SIG-M5 (cell line): ENCODE data around the gene MAST2.
"Not testable (repeated sequence)": the region's sequence is repeated elsewhere in the genome, so short reads cannot be mapped to it uniquely, and the experiment has no call there.

ENCODE experiments used
- DNase-seq: peaks from one replicate; lab custom pipeline; 2025; lab: John Stamatoyannopoulos, UW

The MAST2 gene

GRCh38 chr1:45857755-45858492, 54.5 kb downstream of the MAST2 start:
- not testable (repeated sequence) for DNase-seq

- DNase-seq = no peak
These were observed 55.8 kb downstream of the MAST2 start for GRCh38 chr1:45859221-45859620.

- DNase-seq = no peak
These were observed 58.6 kb downstream of the MAST2 start for GRCh38 chr1:45862008-45862407.

- DNase-seq = no peak
These were observed 59.8 kb downstream of the MAST2 start for GRCh38 chr1:45863218-45863617.

DNA sequence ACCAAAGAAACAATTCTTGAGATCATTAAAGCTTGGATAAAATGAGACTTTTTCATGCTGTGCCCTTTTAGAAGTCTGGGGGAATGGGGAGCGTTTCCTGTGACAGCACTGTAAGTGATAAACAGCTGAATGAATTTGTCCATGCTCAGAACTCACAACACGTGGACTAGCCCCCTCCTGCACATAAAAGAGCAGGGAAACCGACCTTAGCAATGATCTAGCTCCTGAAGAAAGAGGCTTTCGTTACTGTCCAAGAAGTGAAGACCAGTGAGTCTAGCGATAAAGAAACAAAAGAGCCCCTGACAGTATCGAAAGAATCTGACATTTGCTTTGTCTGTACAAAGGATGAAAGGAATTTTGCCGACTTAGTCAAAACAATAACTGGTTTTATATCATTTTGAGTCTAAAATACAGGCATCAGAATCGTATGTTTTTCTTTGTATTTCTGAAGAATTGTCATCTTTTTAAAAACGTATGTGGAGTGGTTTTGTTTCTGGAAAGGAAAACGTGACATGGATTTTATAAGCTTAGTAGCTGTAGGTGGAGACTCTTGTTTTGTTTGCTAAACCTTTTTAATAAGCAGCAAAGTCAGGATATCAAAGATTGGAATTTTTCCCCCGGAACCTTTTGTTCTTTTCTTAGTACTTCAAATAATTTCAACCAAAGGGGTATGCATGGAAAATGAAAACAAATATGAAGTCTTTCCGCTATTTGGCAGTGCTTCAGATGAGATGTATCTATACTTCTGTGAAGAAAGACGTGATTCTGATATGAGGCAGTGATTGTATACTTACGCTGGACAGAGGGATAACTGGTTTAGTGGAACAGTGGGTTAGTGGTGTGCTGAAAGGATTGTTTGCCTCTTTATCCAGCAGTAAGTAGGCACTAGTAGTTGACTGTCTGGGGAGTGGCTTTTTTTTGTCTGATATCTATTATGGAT, 61.0 kb downstream of the MAST2 start:
- no peak for DNase-seq

DNA sequence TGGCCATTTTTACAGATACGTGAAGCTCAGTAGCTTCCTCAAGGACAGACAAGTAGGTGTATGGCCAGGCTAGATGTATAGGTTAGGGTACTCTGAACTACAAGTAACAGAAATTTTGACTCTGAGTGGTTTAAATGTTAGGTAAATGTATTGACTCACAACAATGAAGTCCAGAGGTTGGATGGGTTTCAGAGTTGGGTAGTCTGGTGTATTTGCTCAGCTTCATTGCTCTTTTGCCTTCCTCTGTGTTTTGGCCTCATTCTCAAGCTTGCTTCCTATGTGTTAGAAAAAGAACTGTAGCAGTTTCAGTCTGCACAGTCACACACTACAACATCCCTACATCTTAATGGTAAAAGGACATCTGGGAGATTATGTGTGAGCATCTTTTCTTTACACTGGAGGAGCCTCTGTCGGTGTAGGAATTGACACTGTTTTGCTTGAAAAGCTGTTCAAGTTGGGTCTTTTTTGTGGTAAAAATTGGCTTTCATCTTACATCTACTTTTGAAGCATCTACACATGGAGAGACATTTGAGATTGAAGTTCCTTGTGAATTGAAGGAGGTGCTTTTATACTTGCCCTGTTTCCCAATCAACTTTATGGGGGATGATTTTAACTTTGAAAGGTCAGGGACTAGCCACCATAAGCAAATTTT, 64.4 kb downstream of the MAST2 start:
- no peak for DNase-seq

GRCh38 chr1:45868861-45869260, 65.4 kb downstream of the MAST2 start:
- DNase-seq = no peak

- DNase-seq = no peak
These were observed 67.1 kb downstream of the MAST2 start for GRCh38 chr1:45870500-45870899.

DNA sequence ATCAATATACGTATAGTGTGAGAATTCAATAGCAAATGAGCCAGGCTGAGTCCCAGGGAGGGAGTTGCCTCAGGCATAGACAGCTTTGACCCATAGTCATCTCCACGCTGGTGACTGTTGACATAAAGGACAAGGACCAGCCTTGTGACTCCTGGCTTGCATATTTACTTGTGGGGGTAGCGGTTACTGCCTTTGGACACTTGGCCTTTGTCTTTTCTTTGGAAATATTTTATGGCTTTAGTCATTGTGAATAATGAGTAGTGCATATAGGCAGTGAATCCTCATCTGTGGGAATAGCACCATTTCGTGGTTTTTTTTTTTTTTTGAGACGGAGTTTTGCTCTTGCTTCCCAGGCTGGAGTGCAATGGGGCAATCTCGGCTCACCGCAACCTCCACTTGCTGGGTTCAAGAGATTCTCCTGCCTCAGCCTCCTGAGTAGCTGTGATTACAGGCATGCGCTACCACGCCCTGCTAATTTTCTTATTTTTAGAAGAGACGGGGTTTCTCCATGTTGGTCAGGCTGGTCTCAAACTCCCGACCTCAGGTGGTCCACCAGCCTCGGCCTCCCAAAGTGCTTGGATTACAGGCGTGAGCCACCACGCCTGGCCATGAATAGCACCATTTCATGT, 68.9 kb downstream of the MAST2 start:
- DNase-seq = not testable (repeated sequence)

DNA sequence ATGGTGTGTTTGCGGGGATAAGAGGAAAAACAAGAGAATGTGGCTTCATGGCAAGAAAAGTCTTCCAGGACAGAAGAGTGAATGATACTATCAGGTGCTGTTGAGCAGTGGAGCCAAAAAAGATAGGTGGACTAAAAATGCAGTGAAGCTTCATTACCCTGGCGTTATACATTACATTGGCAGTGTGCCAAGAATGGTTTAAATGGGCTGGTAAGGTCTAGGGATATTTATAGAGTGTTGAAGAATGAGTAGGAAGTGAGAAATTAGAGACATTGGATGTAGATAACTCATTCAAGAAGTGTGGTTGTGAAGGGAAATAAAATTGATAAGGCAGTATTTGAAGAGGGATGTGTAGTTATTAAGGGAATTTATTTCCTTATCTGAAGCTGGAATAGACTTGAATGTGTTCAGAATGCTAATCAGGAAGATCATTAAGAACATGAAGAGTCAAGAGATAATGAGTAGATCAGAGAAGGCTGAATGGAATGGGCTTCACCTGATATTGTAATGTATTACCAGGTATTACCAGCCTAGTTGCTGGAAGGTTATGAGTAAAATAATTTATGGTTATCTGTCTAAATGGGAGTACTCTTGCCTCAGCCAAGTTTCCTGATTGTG, 72.7 kb downstream of the MAST2 start:
- DNase-seq = no peak

DNA sequence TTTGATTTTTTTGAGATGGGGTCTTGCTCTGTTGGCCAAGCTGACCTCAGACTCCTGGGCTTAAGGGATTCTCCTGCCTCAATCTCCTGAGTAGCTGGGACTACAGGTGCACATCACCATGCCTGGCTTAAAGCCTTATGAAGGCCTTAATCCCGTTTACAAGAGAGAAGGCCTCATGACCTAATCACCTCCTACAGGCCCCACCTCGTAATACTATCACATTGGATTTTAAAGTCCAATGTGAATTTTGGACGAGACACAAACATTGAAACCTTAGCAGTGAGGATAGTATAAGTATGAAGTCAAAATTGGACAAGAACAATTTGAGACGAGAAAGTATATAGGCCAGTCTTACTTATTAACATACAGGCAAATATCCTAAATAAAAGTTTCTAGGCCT, 73.9 kb downstream of the MAST2 start:
- DNase-seq = no peak

DNA sequence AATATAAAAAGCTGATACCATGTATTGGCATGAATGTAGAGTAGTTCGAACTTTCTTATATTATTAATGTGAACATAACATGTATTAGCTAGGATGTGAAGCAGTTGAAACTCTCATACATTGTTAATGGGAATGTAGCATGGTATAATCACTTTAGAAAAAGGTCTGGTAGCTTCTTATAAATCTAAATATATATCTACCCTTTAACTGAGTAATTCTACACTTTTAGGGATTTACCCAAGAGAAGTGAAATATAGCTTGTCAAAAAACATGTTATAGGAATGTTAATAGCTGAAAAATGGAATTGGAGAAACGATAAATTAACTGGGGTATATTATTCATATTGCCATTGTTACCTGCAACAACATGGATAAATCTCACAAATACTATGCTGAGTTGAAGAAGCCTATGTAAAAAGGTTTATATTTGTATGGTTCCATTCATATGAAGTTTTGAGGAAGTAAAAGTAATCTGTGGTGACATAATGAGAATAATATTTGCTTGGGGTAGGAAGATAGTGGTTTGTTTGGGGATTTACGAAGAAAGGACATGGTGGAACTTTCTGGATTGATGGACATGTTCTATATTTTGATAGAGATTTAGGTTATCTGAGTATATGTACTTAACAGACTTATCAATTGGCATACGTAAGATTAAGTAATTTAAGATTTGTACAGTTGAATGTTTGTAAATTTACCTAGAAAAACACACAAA, 76.6 kb downstream of the MAST2 start:
- no peak for DNase-seq

DNA sequence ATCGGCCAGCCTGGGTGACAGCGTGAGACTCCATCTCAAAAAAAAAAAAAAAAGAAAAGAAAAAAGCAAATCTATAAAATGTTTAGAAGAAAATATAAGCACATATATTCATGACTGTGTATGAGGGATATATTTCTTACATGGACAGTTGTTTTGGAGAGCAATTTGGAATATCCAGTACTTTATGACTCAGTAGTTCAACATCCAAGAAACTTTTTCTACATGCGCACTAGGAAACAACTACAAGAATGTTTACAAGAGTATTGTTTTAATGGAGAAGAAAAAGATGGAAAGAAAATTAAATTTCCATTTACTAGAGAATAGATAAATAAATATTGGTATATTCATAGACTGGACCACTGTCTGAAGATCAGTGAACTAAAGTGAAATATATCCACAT, 77.5 kb downstream of the MAST2 start:
- no peak for DNase-seq

DNA sequence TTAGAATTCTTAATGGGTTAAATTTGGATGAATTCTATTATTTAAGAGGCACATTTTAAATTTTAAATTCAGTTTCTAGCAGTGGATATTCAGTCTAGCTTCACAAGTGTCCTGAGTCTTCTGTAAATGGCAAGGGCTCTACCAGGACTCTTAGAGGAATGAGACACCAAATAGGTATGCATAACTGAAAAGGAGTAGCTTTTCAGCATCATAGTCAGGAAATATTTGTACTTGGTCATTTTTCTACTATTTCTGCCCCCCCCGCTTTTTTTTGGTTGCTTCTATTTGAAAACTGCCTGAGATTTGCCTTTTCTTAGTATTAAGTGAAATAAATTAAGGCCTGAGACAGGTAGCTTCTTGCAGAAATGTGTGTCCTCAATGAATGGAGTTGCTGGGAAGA, 80.2 kb downstream of the MAST2 start:
- no peak for DNase-seq

DNA sequence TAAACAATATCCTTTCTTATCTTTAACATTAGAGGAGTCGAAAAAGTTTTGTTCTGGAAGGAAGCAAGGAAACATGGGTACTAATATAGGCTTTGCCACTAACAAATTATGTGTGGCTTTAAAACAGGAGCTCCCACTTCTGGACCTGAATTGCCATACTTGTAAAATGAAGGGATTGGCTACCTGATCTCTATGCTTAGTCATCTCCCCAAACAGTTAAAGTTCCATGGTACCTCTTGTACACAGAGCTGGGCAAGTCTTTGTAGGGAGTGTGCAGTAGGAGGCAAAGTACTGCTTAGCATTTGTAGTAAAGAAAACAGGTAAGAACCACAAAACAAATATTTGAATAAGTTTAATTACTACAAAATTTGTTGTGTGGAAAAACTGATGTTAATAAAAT, 81.3 kb downstream of the MAST2 start:
- DNase-seq = no peak

GRCh38 chr1:45886229-45886628, 82.8 kb downstream of the MAST2 start:
- no peak for DNase-seq

GRCh38 chr1:45887156-45887842, 83.9 kb downstream of the MAST2 start:
- no peak for DNase-seq

- DNase-seq = no peak
These were observed 86.7 kb downstream of the MAST2 start for GRCh38 chr1:45890078-45890477.

DNA sequence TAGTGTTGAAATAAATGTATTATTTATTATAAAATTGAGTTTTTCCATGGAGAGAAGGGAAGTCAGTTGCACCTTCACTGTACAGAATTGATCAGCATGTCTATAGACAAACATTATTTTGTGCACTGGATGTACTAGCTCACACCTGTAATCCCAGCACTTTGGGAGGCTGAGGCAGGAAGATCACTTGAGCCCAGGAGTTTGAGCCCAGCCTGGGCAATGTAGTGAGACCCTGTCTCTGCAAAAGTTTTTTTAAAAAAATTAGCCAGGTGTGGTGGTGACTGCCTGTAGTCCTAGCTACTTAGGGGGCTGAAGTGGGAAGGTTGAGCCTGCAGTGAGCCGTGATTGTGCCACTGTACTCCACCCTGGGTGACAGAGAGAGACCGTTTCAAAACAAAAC, 87.7 kb downstream of the MAST2 start:
- no peak for DNase-seq

DNA sequence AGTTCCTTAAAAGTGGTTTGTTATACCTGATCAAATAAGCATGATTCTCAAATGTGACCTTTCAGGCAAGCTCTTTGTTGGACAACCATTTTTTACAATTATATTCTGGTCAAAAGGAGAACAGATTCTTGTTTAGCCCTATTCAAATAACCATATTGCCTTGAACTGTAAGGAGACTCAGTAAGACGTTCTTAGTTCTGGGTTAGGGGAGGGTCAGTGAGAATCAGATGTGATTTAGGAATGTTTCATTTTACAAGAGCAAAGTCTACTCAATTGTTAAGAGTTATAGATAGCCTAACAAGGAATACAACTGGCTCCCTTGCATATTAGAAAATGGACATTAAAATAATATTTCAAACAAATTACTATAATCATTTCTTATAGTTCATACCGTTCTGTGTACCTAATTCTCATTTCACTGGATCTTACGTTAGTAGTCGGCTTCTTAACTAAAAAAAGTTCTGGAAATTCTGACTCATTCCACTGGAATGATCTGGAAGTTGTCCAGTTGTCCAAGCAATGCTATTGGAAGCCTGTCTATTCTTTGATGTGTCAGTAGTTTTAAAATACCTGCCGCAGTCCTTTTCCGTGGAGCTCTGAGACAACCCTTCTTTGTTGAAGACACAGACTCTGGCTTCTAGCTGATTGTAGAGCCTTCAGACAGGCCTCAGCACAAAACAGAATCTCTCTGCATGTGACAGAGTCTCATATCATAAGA, 88.8 kb downstream of the MAST2 start:
- DNase-seq = no peak
